WTC11 (cell line): Measurements from ENCODE around the gene CNKSR3. TPM values are rescaled to one million over a fixed set of nuclear protein-coding genes. Genes with fewer than 3 reads are reported as not detected.

ENCODE experiments used
- ATAC-seq: fragments of 200-7000 bp; cut with Tn5 transposase; 2 replicates; pipeline ENCODE4 v1.10.0; 2021; ENCODE audit warnings: mild to moderate bottlenecking, moderate library complexity
- CTCF ChIA-PET: fragments of 300-600 bp; sonication (Branson Sonifier 250); formaldehyde crosslinking; loops from one replicate; lab custom pipeline; 2021; ENCODE audit warnings: antibody characterized with exemption; lab: Charles Lee
- POLR2A ChIA-PET: fragments of 350-600 bp; sonication (Branson Sonifier 250); formaldehyde crosslinking; loops from one replicate; lab custom pipeline; 2021; ENCODE audit warnings: antibody characterized with exemption; lab: Charles Lee
- DNase-seq: peaks from one replicate; pipeline ENCODE4 v3.0.0; 2021; ENCODE audit warnings: low spot score
- H3K27ac Mint-ChIP-seq: 2 replicates; pipeline ENCODE4 v1.8.0; 2021; ENCODE audit warnings: mixed read lengths
- H3K27me3 Mint-ChIP-seq: 2 replicates; pipeline ENCODE4 v1.8.0; 2021; ENCODE audit warnings: low read depth, mild to moderate bottlenecking, moderate library complexity, mixed read lengths
- H3K36me3 Mint-ChIP-seq: 2 replicates; pipeline ENCODE4 v1.8.0; 2021; ENCODE audit warnings: mixed read lengths
- H3K4me1 Mint-ChIP-seq: 2 replicates; pipeline ENCODE4 v1.8.0; 2022; ENCODE audit warnings: mixed read lengths
- H3K4me3 Mint-ChIP-seq: 2 replicates; pipeline ENCODE4 v1.8.0; 2021; ENCODE audit warnings: mild to moderate bottlenecking, moderate library complexity, mixed read lengths
- H3K9me3 Mint-ChIP-seq: 2 replicates; pipeline ENCODE4 v1.8.0; 2021; ENCODE audit warnings: mixed read lengths
- AR ChIP-seq: fragments of 250-450 bp; sonication (Bioruptor Pico); IDR thresholded peaks from 2 replicates; pipeline ENCODE4 v1.9.0; 2021; ENCODE audit warnings: mild to moderate bottlenecking
- ARID4B ChIP-seq: sonication (generic); formaldehyde crosslinking; IDR thresholded peaks from 2 replicates; pipeline ENCODE4 v1.8.0; 2023; ENCODE audit warnings: missing genetic modification reagents, mild to moderate bottlenecking, borderline replicate concordance
- ATF6 ChIP-seq: sonication (generic); formaldehyde crosslinking; IDR thresholded peaks from 2 replicates; pipeline ENCODE4 v1.8.1; 2023; ENCODE audit warnings: mild to moderate bottlenecking, missing genetic modification reagents
- ELF4 ChIP-seq: sonication (generic); formaldehyde crosslinking; IDR thresholded peaks from 2 replicates; pipeline ENCODE4 v1.8.1; 2022; ENCODE audit warnings: low read depth, mild to moderate bottlenecking, moderate library complexity, missing genetic modification reagents
- GTF2I ChIP-seq: fragments of 250-450 bp; sonication (Bioruptor Pico); conservative IDR thresholded peaks from 2 replicates; pipeline ENCODE4 v1.4.0; 2021; ENCODE audit warnings: mild to moderate bottlenecking
- IRF2 ChIP-seq: sonication (generic); formaldehyde crosslinking; IDR thresholded peaks from 2 replicates; pipeline ENCODE4 v1.8.0; 2022; ENCODE audit warnings: low read depth, missing genetic modification reagents, borderline replicate concordance
- JUN ChIP-seq: sonication (generic); formaldehyde crosslinking; IDR thresholded peaks from 2 replicates; pipeline ENCODE4 v1.8.0; 2023; ENCODE audit warnings: mild to moderate bottlenecking, missing genetic modification reagents
- RELA ChIP-seq: sonication (generic); formaldehyde crosslinking; IDR thresholded peaks from 2 replicates; pipeline ENCODE4 v1.8.1; 2022; ENCODE audit warnings: missing genetic modification reagents, mild to moderate bottlenecking, borderline replicate concordance
- ZNF317 ChIP-seq: sonication (generic); formaldehyde crosslinking; IDR thresholded peaks from 2 replicates; pipeline ENCODE4 v1.8.1; 2023; ENCODE audit warnings: low read depth, mild to moderate bottlenecking, moderate library complexity, missing genetic modification reagents, borderline replicate concordance
- total RNA-seq: library from RNA; stranded (reverse); gene quantifications from 3 replicates; pipeline ENCODE4 v1.2.3, GENCODE V29; 2021
- TF ChIP-seq, protein P1 (sequence below): sonication (generic); formaldehyde crosslinking; IDR thresholded peaks from 2 replicates; pipeline ENCODE4 v1.8.0; 2022; ENCODE audit warnings: mild to moderate bottlenecking, missing genetic modification reagents
- TF ChIP-seq, protein P2 (sequence below): fragments of 200-600 bp; IDR thresholded peaks from 2 replicates; pipeline ENCODE4 v1.8.0; 2022; ENCODE audit warnings: antibody characterized with exemption

Gene CNKSR3
- total RNA-seq, 1 experiment from 2014 or later: 5.7 TPM

DNA sequence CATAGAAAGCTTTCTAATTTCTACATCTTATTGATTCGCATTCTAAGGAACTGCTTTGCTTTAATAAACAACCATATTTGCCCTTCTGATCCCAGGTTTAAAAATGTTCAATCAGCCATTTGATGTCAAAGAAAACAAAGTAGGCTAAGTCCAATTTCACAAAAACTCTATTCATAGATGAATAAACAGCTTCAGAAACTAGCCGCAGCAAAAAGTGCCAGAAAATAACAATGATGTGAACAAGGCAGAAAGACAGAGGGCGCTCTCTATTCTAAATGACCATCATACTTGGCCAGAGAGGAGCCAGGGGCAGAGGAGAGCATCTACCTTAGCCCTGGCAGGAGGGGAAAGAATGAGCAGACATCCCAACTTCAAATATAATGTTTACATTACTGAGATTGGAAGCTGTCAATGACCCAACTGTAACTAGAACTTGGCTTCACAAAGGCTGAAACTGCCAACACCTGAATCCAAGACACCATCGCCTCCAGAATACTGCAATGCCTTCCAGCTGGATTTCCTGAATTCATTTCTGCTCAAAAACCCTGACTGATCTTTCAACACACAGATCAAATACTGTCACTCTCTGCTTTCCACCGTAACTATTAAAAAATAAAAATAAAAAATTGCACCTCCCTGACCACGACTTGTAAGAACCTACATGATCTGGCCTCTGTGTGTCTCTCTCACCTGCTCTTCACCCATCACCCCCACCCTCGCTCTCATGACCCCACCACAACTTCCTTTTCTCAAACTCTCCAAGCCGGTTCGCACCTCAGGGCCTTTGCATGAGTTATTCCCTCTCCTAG, 9.5 kb downstream of the CNKSR3 start:
- H3K9me3 Mint-ChIP-seq: no peaks in the 10 kb centered on the region
- peaks cover 29% of the 10 kb centered on the region for H3K4me1 Mint-ChIP-seq
- no peak for DNase-seq
- no peak overlapping the region for H3K4me3 Mint-ChIP-seq
- POLR2A ChIA-PET: interaction anchor here (0.9 kb wide), 1 partner anchor 9 kb away, joined by 3 read pairs; the partner anchor contains the start of gene CNKSR3
- TF ChIP-seq, protein P1, sequence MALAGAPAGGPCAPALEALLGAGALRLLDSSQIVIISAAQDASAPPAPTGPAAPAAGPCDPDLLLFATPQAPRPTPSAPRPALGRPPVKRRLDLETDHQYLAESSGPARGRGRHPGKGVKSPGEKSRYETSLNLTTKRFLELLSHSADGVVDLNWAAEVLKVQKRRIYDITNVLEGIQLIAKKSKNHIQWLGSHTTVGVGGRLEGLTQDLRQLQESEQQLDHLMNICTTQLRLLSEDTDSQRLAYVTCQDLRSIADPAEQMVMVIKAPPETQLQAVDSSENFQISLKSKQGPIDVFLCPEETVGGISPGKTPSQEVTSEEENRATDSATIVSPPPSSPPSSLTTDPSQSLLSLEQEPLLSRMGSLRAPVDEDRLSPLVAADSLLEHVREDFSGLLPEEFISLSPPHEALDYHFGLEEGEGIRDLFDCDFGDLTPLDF: no peak
- TF ChIP-seq AR: no peak
- TF ChIP-seq, protein P2, sequence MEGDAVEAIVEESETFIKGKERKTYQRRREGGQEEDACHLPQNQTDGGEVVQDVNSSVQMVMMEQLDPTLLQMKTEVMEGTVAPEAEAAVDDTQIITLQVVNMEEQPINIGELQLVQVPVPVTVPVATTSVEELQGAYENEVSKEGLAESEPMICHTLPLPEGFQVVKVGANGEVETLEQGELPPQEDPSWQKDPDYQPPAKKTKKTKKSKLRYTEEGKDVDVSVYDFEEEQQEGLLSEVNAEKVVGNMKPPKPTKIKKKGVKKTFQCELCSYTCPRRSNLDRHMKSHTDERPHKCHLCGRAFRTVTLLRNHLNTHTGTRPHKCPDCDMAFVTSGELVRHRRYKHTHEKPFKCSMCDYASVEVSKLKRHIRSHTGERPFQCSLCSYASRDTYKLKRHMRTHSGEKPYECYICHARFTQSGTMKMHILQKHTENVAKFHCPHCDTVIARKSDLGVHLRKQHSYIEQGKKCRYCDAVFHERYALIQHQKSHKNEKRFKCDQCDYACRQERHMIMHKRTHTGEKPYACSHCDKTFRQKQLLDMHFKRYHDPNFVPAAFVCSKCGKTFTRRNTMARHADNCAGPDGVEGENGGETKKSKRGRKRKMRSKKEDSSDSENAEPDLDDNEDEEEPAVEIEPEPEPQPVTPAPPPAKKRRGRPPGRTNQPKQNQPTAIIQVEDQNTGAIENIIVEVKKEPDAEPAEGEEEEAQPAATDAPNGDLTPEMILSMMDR: peak; percentile 40
- TF ChIP-seq, all 79 proteins: peak for 1
- H3K27ac Mint-ChIP-seq: no peak overlapping the region
- CTCF ChIA-PET: interaction anchor here (0.6 to 2.4 kb wide), 27 partner anchors 9 to 229 kb away, joined by 3 to 38 read pairs (median 4); partner anchors contain the start of gene CNKSR3
- H3K36me3 Mint-ChIP-seq: no peaks in the 10 kb centered on the region; the same call in 1 of the 2 replicates
- peaks cover 40% of the 10 kb centered on the region for H3K27me3 Mint-ChIP-seq
- ATAC-seq: peak; percentile 75

- no peak for DNase-seq
- ChIA-PET POLR2A (interaction anchor here (0.7 to 1.0 kb wide), 3 partner anchors 10 to 310 kb away, joined by 3 to 5 read pairs (median 3); partner anchors contain the start of gene CNKSR3), CTCF (interaction anchor here (0.6 to 2.4 kb wide), 29 partner anchors 9 to 228 kb away, joined by 3 to 38 read pairs (median 4); partner anchors contain the start of gene CNKSR3)
- no peak for ATAC-seq
- H3K4me1 Mint-ChIP-seq: peaks cover 29% of the 10 kb centered on the region
- H3K36me3 Mint-ChIP-seq: no peaks in the 10 kb centered on the region
- H3K27ac Mint-ChIP-seq: no peak overlapping the region
- H3K4me3 Mint-ChIP-seq: no peak overlapping the region
- H3K9me3 Mint-ChIP-seq: no peaks in the 10 kb centered on the region
- TF ChIP-seq IRF2 (CRISPR knock-in tag) (no peak), JUN (CRISPR knock-in tag) (no peak), ELF4 (CRISPR knock-in tag) (no peak), GTF2I (CRISPR knock-in tag) (no peak), ZNF317 (no peak), ATF6 (no peak)
- H3K27me3 Mint-ChIP-seq: peaks cover 32% of the 10 kb centered on the region
Measured at GRCh38 chr6:154499855-154500589, 10.5 kb downstream of the CNKSR3 start.

- Mint-ChIP-seq H3K27me3 (peaks cover 16% of the 10 kb centered on the region), H3K4me3 (no peak overlapping the region), H3K36me3 (no peaks in the 10 kb centered on the region), H3K4me1 (peaks cover 21% of the 10 kb centered on the region), H3K27ac (no peak overlapping the region), H3K9me3 (no peaks in the 10 kb centered on the region)
- ATAC-seq (no peak), DNase-seq (no peak)
- CTCF ChIA-PET: interaction anchor here (1.3 to 1.6 kb wide), 4 partner anchors 52 to 370 kb away, joined by 3 read pairs; no protein-coding TSS in a partner anchor
- POLR2A ChIA-PET: no interaction called here
- TF ChIP-seq ARID4B (CRISPR knock-in tag) (no peak), RELA (no peak), AR (no peak)
Measured at GRCh38 chr6:154498340-154498934, 12.0 kb downstream of the CNKSR3 start.
